ENCODE results near the gene ATP6AP1.

GRCh38 chrX:154436983-154437752, 8.7 kb downstream of the ATP6AP1 start, which contains the start of gene GDI1:
- TF ChIP-seq CTCF (IDR thresholded peaks at IDR 0.05; ENCODE audit: insufficient read depth, low read depth, low read length), result no peak
- no peak for TF ChIP-seq EZH2 (IDR thresholded peaks at IDR 0.05; ENCODE audit: insufficient read depth, low read length)
